Measurements from ENCODE around the gene EXOC6B. TPM values are rescaled to one million over a fixed set of nuclear protein-coding genes. Genes with fewer than 3 reads are reported as not detected.

Gene EXOC6B
- total and polyA plus RNA-seq, 3 donors from 2014 or later = 27.7 to 45.2 (median 31.7) TPM

- intact Hi-C loops (cut with DNase I; ENCODE audit: low total_unique reads) = no loop called here
- no peaks in the 10 kb centered on the region for H3K36me3 ChIP-seq (ENCODE audit: low read depth, missing control alignments)
- H3K4me3 ChIP-seq = no peak overlapping the region
- no peaks in the 10 kb centered on the region for H3K27me3 ChIP-seq
- TF ChIP-seq CTCF (IDR thresholded peaks at IDR 0.05) = no peak
- TF ChIP-seq POLR2A (IDR thresholded peaks at IDR 0.05) = no peak
- WGBS, 2 donors = 90% methylated on average over 1 of the region's 1 CpG
- no peaks in the 10 kb centered on the region for H3K4me1 ChIP-seq
- no peak overlapping the region for H3K27ac ChIP-seq
- no peaks in the 10 kb centered on the region for H3K9me3 ChIP-seq
- no peak for DNase-seq
Observed at GRCh38 chr2:72212486-72212855, 613.4 kb downstream of the EXOC6B start.

DNA sequence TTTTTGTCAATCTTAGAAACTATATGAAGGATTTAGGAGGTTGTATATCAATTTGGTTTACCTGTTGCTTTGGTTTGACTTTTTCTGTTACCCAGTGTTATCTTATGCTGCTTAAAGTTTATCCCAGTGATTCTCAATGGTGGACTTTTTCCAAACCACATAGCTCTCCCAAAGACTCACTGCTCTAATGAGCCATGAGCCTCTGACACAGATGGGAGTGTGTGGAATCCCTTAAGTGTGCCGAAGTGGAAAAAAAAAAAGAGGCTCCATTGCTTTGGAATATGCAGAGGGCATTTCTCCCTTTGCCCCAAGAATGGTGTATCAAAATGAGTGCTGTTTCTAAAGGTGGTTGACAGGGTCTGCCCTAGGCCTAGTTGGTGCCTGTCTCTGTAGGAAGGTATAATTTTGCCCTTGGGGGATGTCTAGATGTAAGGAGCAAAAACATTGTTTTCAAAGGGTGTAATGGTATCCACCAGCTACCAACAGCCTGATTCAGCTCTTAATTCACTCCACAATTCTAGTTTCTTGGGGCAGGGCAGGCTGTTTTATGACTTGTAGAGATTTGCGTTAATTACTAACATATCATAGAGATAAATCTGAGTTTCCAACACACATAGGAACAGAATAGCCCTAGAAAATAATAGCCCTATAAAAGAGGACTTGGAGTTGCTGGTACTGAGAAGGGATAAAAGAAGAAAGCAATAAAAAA lies 613.9 kb downstream of the EXOC6B start:
- TF ChIP-seq POLR2A (IDR thresholded peaks at IDR 0.05) (no peak), CTCF (IDR thresholded peaks at IDR 0.05) (no peak)
- no peaks in the 10 kb centered on the region for H3K27me3 ChIP-seq
- DNase-seq = no peak
- H3K4me1 ChIP-seq = no peaks in the 10 kb centered on the region
- WGBS, 2 donors = 91 to 98% methylated on average over 2 of the region's 2 CpGs
- H3K4me3 ChIP-seq = no peak overlapping the region
- no peaks in the 10 kb centered on the region for H3K36me3 ChIP-seq (ENCODE audit: low read depth, missing control alignments)
- intact Hi-C loops (cut with DNase I; ENCODE audit: low total_unique reads) = no loop called here
- H3K9me3 ChIP-seq = no peaks in the 10 kb centered on the region
- H3K27ac ChIP-seq = no peak overlapping the region

DNA sequence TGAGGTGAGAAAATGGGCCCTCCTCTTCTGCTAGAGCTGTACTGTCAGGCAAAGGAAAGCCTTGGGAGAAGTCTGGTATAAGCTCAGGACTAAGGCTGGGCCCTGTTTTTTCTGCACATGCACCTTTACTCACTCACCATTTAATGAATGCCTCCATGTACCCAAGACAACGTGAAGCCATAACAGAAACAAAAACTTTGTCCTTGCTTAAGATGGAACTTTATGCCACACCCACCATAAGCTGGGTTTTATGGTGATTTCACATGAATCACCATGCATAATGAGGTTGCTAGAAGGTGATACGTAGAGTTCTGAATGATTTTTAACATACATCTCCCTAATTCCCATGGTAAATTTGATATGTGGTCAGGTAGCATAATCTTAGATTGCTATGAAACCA lies 614.5 kb downstream of the EXOC6B start:
- Histone ChIP-seq H3K4me3 (no peak overlapping the region), H3K4me1 (no peaks in the 10 kb centered on the region), H3K9me3 (no peaks in the 10 kb centered on the region), H3K27ac (no peak overlapping the region), H3K36me3 (ENCODE audit: low read depth, missing control alignments) (no peaks in the 10 kb centered on the region), H3K27me3 (no peaks in the 10 kb centered on the region)
- 94 to 98% methylated on average over 2 of the region's 2 CpGs for WGBS, 2 donors
- no peak for DNase-seq
- intact Hi-C loops (cut with DNase I; ENCODE audit: low total_unique reads) = no loop called here
- no peak for TF ChIP-seq POLR2A (IDR thresholded peaks at IDR 0.05)
- TF ChIP-seq CTCF (IDR thresholded peaks at IDR 0.05) = no peak

- WGBS, 2 donors = 85 to 92% methylated on average over 2 of the region's 2 CpGs
- H3K27me3 ChIP-seq = no peaks in the 10 kb centered on the region
- no peak for DNase-seq
- peaks cover 3% of the 10 kb centered on the region for H3K4me1 ChIP-seq
- H3K36me3 ChIP-seq (ENCODE audit: low read depth, missing control alignments) = no peaks in the 10 kb centered on the region
- no peak overlapping the region for H3K27ac ChIP-seq
- no peaks in the 10 kb centered on the region for H3K9me3 ChIP-seq
- TF ChIP-seq POLR2A (IDR thresholded peaks at IDR 0.05) (no peak), CTCF (IDR thresholded peaks at IDR 0.05) (no peak)
- H3K4me3 ChIP-seq = no peak overlapping the region
- intact Hi-C loops (cut with DNase I; ENCODE audit: low total_unique reads) = no loop called here
Observed at GRCh38 chr2:72210470-72210869, 615.4 kb downstream of the EXOC6B start.

- H3K9me3 ChIP-seq = no peaks in the 10 kb centered on the region
- TF ChIP-seq CTCF (IDR thresholded peaks at IDR 0.05) = no peak
- no peak for TF ChIP-seq POLR2A (IDR thresholded peaks at IDR 0.05)
- H3K27me3 ChIP-seq = no peaks in the 10 kb centered on the region
- H3K4me3 ChIP-seq = no peak overlapping the region
- H3K27ac ChIP-seq = no peak overlapping the region
- peaks cover 24% of the 10 kb centered on the region for H3K4me1 ChIP-seq
- intact Hi-C loops (cut with DNase I; ENCODE audit: low total_unique reads) = no loop called here
- 90 to 94% methylated on average over 1 of the region's 1 CpG for WGBS, 2 donors
- DNase-seq = no peak
- no peaks in the 10 kb centered on the region for H3K36me3 ChIP-seq (ENCODE audit: low read depth, missing control alignments)
Observed at GRCh38 chr2:72208225-72208624, 617.6 kb downstream of the EXOC6B start.
